Testis (tissue), 3 donors: ENCODE results near the gene FHDC1. TPM values are rescaled to one million over a fixed set of nuclear protein-coding genes. Genes with fewer than 3 reads are reported as not detected.

Experiments used
- DNase-seq: peaks from one replicate; pipeline ENCODE4 v3.0.0-alpha.2; 2019
- H3K27ac ChIP-seq, 2 donors: fragments of 200-600 bp; sonication (generic); one replicate each; pipeline ENCODE4 v1.5.1; 2019
- H3K27me3 ChIP-seq: fragments of 200-600 bp; sonication (generic); one replicate; pipeline ENCODE4 v1.5.1; 2019
- H3K36me3 ChIP-seq: fragments of 200-600 bp; sonication (generic); one replicate; pipeline ENCODE4 v1.5.1; 2017; ENCODE audit warnings: low read depth; ENCODE audit errors: missing control alignments
- H3K4me1 ChIP-seq: fragments of 200-600 bp; sonication (generic); one replicate; pipeline ENCODE4 v1.5.1; 2019
- H3K4me3 ChIP-seq, 2 donors: fragments of 200-600 bp; sonication (generic); one replicate each; pipeline ENCODE4 v1.5.1; 2017 to 2019
- H3K9me3 ChIP-seq: fragments of 200-600 bp; sonication (generic); one replicate; pipeline ENCODE4 v1.5.1; 2017
- CTCF ChIP-seq, 3 experiments: fragments of 450-650 bp in 2 of 3; fragments of 200-600 bp in 1 of 3; sonication (generic) in 1 of 3; IDR thresholded peaks; one replicate each; pipeline ENCODE4 v1.5.1; 2016 to 2019; ENCODE audit warnings: antibody characterized with exemption in 3 of 3, mild to moderate bottlenecking in 2 of 3, moderate library complexity in 1 of 3
- POLR2A ChIP-seq: fragments of 450-650 bp; IDR thresholded peaks from one replicate; pipeline ENCODE4 v1.6.1; 2017; ENCODE audit warnings: antibody characterized with exemption, mild to moderate bottlenecking, moderate library complexity
- WGBS, 2 donors: methylation state at CpG; one replicate each; pipeline ENCODE4 v1.1.5; 2018; 5-methylcytosine and 5-hydroxymethylcytosine counted together
- intact Hi-C: fragments of 100-400 bp; cut with DNase I; formaldehyde crosslinking; loops from one replicate; pipeline ENCODE4 v1.15.1; 2023; ENCODE audit warnings: low total_unique reads
- polyA plus RNA-seq: library from polyadenylated mRNA; stranded (reverse); fragments of 350-450 nt; fragmentation: Illumina TruSeq; extraction: RNeasy Lipid Tissue Mini Kit (QIAGEN cat#74804); gene quantifications from one replicate; pipeline ENCODE4 v1.2.3, GENCODE V29; 2014; ENCODE audit warnings: low read depth, low replicate concordance; ENCODE audit not compliant: insufficient read depth
- total RNA-seq, 2 donors: library from RNA; depleted of rRNA; stranded (reverse); fragments of >200 nt; gene quantifications; one replicate each; pipeline ENCODE4 v1.2.3, GENCODE V29; 2016

Gene FHDC1
- total and polyA plus RNA-seq, 3 donors from 2014 or later, result 2.9 to 4.2 (median 3.8) TPM

GRCh38 chr4:152970102-152970820 is 34.1 kb downstream of the FHDC1 start:
- TF ChIP-seq POLR2A, result no peak
- no peak for TF ChIP-seq CTCF (IDR thresholded peaks at IDR 0.05)
- 72 to 76% methylated on average over 3 of the region's 3 CpGs for WGBS, 2 donors
- no peaks in the 10 kb centered on the region for H3K27me3 ChIP-seq
- H3K36me3 ChIP-seq, result no peaks in the 10 kb centered on the region
- intact Hi-C loops, result no loop called here
- H3K4me1 ChIP-seq, result peaks cover 9% of the 10 kb centered on the region
- H3K27ac ChIP-seq, result no peak overlapping the region
- DNase-seq, result no peak
- H3K9me3 ChIP-seq, result no peaks in the 10 kb centered on the region
- no peak overlapping the region for H3K4me3 ChIP-seq

GRCh38 chr4:152971053-152971452 is 34.9 kb downstream of the FHDC1 start:
- H3K4me1 ChIP-seq, result peaks cover 9% of the 10 kb centered on the region
- H3K27me3 ChIP-seq, result no peaks in the 10 kb centered on the region
- H3K27ac ChIP-seq, result no peak overlapping the region
- intact Hi-C loops, result no loop called here
- H3K4me3 ChIP-seq, result no peak overlapping the region
- no peaks in the 10 kb centered on the region for H3K9me3 ChIP-seq
- no peaks in the 10 kb centered on the region for H3K36me3 ChIP-seq
- TF ChIP-seq POLR2A, result no peak
- no peak for TF ChIP-seq CTCF (IDR thresholded peaks at IDR 0.05)
- DNase-seq, result no peak
- 89 to 98% methylated on average over 3 of the region's 3 CpGs for WGBS, 2 donors

GRCh38 chr4:152972821-152973628 is 36.9 kb downstream of the FHDC1 start:
- no peaks in the 10 kb centered on the region for H3K9me3 ChIP-seq
- H3K27me3 ChIP-seq, result no peaks in the 10 kb centered on the region
- H3K27ac ChIP-seq, result no peak overlapping the region
- peaks cover 9% of the 10 kb centered on the region for H3K4me1 ChIP-seq
- peak; percentile 36 for DNase-seq
- TF ChIP-seq CTCF (IDR thresholded peaks at IDR 0.05) (no peak), POLR2A (no peak)
- intact Hi-C loops, result no loop called here
- H3K4me3 ChIP-seq, result no peak overlapping the region
- WGBS, 2 donors, result 59 to 62% methylated on average over 11 to 12 of the region's 12 CpGs
- no peaks in the 10 kb centered on the region for H3K36me3 ChIP-seq

- no peak for TF ChIP-seq CTCF (IDR thresholded peaks at IDR 0.05)
- TF ChIP-seq POLR2A, result no peak
- 68 to 74% methylated on average over 8 to 9 of the region's 9 CpGs for WGBS, 2 donors
- DNase-seq, result no peak
- Histone ChIP-seq H3K4me3 (no peak overlapping the region), H3K36me3 (no peaks in the 10 kb centered on the region), H3K9me3 (no peaks in the 10 kb centered on the region), H3K27ac (no peak overlapping the region), H3K4me1 (peaks cover 9% of the 10 kb centered on the region), H3K27me3 (no peaks in the 10 kb centered on the region)
- intact Hi-C loops, result no loop called here
Observed at GRCh38 chr4:152973629-152974467, 37.7 kb downstream of the FHDC1 start.
